Hypothalamus (tissue), 51 donors: Measurements from ENCODE around the gene UBE2F.
A peak's percentile ranks its signal among the peaks of the same experiment; 100 is the strongest.

Experiments used
- DNase-seq, 51 donors: peaks; one replicate each; lab custom pipeline; 2025; lab: John Stamatoyannopoulos, UW

Gene UBE2F

GRCh38 chr2:238067939-238068338 lies 101.1 kb downstream of the UBE2F start:
- no peak for DNase-seq

- DNase-seq: no peak
Measured at GRCh38 chr2:238069021-238069709, 102.4 kb downstream of the UBE2F start.

DNA sequence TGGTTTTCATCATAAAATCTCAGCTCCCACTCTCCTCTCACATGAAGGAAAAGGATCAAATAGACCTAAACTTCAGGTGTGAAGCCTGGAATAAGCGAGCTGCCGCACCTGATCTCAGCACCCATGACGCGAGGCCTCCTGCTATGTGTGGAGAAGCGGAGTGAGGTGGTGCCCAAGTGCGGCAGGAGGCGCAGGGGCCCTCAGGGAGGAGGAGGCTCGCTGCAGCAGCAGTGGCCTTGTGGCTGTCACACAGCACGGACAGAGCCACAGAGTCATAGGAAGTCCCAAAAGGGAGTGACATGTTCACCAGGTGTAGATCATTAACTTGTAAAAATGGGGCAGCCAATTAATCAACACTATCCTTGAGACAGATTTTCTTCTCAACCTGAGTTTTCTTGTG lies 103.1 kb downstream of the UBE2F start:
- DNase-seq: no peak

- no peak for DNase-seq
Measured at GRCh38 chr2:238075397-238075796, 108.6 kb downstream of the UBE2F start.

DNA sequence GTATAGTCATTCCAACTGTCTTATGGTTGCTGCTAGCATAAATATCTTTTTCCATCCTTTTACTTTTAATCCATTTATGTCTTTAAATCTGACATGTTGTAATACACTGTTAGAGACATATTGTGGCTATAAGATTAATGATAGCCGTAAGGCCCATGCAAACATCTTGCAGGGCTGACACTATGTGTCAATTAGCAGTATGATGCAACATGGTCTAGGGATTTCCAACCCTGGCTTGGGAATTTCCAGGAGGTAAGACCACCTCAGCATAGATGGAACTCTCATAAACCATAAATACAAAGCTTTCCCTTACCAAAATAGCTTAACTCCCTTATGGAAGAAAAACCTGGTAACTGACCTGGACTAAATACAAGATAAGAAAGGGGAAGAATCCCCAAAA lies 110.5 kb downstream of the UBE2F start:
- no peak for DNase-seq

DNA sequence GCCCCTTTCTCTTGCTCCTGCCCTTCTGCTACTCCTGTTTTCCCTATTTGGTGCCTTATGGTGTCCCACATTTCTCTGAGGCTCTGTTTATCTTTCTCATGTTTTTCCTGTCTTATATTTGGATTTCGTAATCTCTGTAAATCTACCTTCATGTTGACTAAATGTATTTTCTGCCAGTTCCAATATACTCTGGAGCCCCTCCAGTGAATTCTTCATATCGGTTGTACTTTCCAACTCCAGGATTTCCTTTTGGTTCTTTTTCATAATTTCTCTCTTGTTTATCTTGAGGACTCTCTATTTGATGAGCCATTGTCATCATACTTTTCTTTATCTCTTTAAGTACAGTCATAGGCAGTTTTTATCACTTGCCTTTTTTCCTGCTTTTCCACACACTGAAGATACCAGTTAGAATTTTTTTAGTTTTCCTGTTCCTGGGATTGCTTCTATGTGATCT lies 113.1 kb downstream of the UBE2F start:
- no peak for DNase-seq

GRCh38 chr2:238080518-238080917 lies 113.7 kb downstream of the UBE2F start:
- no peak for DNase-seq

GRCh38 chr2:238081150-238081549 lies 114.3 kb downstream of the UBE2F start:
- peak in 8 of 51 donors; percentile 5 to 30 (median 14) for DNase-seq

DNA sequence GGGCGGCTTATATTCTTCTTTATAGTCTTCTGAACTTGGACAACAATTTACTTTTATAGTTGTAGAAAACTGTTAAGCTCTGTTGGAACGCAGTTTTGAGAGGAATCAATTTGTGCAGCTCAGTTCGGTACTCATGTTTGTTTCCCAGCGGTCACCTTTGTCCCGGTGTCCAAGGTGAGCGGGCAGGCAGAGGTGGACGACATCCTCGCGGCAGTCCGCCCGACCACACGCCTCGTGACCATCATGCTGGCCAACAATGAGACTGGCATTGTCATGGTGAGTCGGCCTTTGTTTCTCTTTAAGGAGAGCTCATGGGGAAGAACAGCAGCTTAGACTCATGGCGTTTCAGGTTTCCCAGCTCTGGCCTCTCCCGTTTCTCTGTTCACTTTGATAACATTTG lies 114.7 kb downstream of the UBE2F start:
- peak in 1 of 51 donors; percentile 8 for DNase-seq

DNA sequence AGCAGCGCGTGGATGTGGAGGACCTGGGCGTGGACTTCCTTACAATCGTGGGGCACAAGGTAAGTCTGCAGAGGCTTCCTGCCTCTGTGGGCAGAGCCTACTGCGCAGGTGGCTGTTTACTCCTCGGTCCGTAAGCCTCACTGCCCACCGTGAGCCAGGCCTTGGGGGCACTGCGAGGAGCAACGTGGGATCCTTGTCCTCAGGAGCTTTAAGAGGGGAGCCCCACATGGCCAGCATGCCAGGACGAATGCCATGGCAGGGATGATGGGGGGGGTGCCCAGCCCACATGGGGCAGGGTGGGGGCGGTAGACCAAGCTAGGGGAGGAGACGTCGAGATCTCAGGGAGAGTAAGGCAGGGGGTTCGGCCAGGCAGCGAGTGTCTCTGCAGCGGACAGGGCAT lies 115.3 kb downstream of the UBE2F start:
- no peak for DNase-seq

GRCh38 chr2:238082827-238083226 lies 116.0 kb downstream of the UBE2F start:
- DNase-seq: no peak

DNA sequence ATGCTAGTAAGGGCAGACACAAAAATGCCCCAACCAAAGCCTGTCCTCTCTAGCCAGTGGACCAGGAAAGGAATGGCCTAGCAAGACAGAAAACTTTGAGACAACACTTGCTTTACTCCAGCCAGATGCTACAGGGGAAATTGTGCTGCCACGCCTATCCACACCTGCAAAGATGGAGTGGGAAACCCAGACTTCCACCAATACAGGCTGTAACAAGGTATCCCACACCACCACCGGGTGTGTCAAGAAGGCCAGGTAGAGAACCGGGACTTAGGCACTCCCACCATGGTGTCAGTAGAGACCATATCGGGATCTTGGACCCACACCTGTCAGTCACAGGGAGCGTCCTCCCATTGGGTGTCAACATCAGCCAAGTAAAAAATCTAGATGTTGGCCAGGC lies 117.1 kb downstream of the UBE2F start:
- no peak for DNase-seq

DNA sequence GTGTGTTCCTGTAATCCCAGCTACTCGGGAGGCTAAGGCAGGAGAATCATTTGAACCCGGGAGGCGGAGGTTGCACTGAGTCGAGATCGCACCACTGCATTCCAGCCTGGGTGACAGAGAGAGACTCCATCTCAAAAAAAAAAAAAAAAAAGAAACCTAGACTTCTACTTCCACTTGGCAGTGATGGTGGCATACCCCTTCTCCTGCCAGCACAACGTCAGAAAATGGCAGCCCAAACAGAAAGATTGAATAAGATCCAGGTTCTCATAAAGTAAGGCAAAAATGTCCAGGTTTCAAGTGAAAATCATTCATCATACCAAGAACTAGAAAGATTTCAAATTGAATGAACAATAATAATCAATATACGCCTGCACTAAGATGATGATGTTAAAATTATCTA lies 117.9 kb downstream of the UBE2F start:
- DNase-seq: no peak

- DNase-seq: no peak
Measured at GRCh38 chr2:238085899-238086298, 119.1 kb downstream of the UBE2F start.

- no peak for DNase-seq
Measured at GRCh38 chr2:238087211-238087610, 120.4 kb downstream of the UBE2F start.

- DNase-seq: no peak
Measured at GRCh38 chr2:238090887-238091286, 124.1 kb downstream of the UBE2F start.

DNA sequence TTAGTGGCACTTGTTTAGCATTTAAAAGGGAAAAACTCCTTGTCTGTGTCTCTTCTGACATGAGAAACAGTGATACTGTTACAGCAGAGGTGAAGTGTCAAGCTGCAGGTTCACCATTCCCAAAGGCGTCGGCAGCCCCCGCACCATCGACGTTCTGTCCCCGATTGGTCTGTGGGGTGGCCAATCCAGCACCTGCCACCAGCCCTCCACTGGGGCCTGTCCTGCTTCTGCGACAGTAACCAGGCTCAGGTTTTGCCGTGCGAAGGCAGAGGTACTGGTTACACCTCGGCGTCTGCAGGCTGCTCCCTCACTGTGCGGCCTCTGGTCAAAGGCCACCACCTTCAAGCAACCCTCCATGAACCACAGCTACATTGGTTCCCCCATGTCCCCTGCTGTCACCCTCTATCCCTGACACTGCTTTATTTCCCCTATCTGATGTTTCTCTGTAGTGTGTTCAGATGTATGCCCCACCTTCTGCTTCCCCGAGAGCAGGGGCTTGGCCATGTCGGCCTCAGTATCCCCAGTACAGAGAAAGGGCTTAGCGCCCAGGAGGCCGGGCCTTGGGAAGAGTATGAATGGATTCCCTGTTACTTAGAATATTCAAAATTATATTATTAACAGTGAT lies 124.7 kb downstream of the UBE2F start:
- no peak for DNase-seq
